HepG2 (cell line): ENCODE results near the gene BPIFB6. TPM values are rescaled to one million over a fixed set of nuclear protein-coding genes. Genes with fewer than 3 reads are reported as not detected.
A peak's percentile ranks its signal among the peaks of the same experiment; 100 is the strongest.

Experiments
- ATF7-NPFF ChIP-seq: sonication (generic); formaldehyde crosslinking; IDR thresholded peaks from 2 replicates; pipeline ENCODE4 v1.8.1; 2023; ENCODE audit warnings: mild to moderate bottlenecking, low read depth, missing genetic modification reagents, moderate library complexity
- DR1 ChIP-seq: sonication (generic); formaldehyde crosslinking; IDR thresholded peaks from 2 replicates; pipeline ENCODE4 v1.8.0; 2021; ENCODE audit warnings: mild to moderate bottlenecking, missing genetic modification reagents, inconsistent platforms
- EED ChIP-seq: sonication (generic); formaldehyde crosslinking; IDR thresholded peaks from 2 replicates; pipeline ENCODE4 v1.5.0; 2020; ENCODE audit warnings: mild to moderate bottlenecking, missing genetic modification reagents
- FOSL2 ChIP-seq: sonication (generic); formaldehyde crosslinking; IDR thresholded peaks from 2 replicates; pipeline ENCODE4 v1.4.0; 2020; ENCODE audit warnings: missing genetic modification reagents
- FOXC1 ChIP-seq: sonication (generic); formaldehyde crosslinking; IDR thresholded peaks from 2 replicates; pipeline ENCODE4 v1.8.0; 2022; ENCODE audit warnings: mild to moderate bottlenecking, missing genetic modification reagents, borderline replicate concordance
- GABPB1 ChIP-seq: IDR thresholded peaks from 2 replicates; pipeline ENCODE4 v1.6.1; 2016; ENCODE audit warnings: mild to moderate bottlenecking, missing genetic modification reagents, moderate library complexity, missing compliant biosample characterization
- JUN ChIP-seq: sonication (generic); formaldehyde crosslinking; IDR thresholded peaks from 2 replicates; pipeline ENCODE4 v1.4.0; 2020; ENCODE audit warnings: mild to moderate bottlenecking, missing genetic modification reagents
- JUNB ChIP-seq: sonication (generic); formaldehyde crosslinking; IDR thresholded peaks from 2 replicates; pipeline ENCODE4 v1.8.0; 2022; ENCODE audit warnings: missing genetic modification reagents, mild to moderate bottlenecking, borderline replicate concordance
- KDM3A ChIP-seq: IDR thresholded peaks from 2 replicates; pipeline ENCODE4 v1.6.1; 2018; ENCODE audit warnings: low read depth, missing compliant biosample characterization
- KDM5B ChIP-seq: sonication (generic); formaldehyde crosslinking; IDR thresholded peaks from 2 replicates; pipeline ENCODE4 v1.4.0; 2020; ENCODE audit warnings: missing genetic modification reagents, mild to moderate bottlenecking, borderline replicate concordance
- KLF15 ChIP-seq: sonication (generic); formaldehyde crosslinking; IDR thresholded peaks from 2 replicates; pipeline ENCODE4 v1.8.1; 2023; ENCODE audit warnings: borderline replicate concordance, mild to moderate bottlenecking, inconsistent platforms, missing genetic modification reagents, mixed read lengths
- MAF1 ChIP-seq: sonication (generic); formaldehyde crosslinking; IDR thresholded peaks from 2 replicates; pipeline ENCODE4 v1.5.0; 2020; ENCODE audit warnings: missing genetic modification reagents, borderline replicate concordance
- MED8 ChIP-seq: sonication (generic); formaldehyde crosslinking; IDR thresholded peaks from 2 replicates; pipeline ENCODE4 v1.8.1; 2023; ENCODE audit warnings: mild to moderate bottlenecking, missing genetic modification reagents; ENCODE audit not compliant: insufficient replicate concordance
- NR2F6 ChIP-seq, 2 experiments: IDR thresholded peaks; 2 replicates each; pipeline ENCODE4 v1.6.1; 2016; ENCODE audit warnings: antibody characterized with exemption in 1 of 2, mild to moderate bottlenecking in 1 of 2
- PITX1 ChIP-seq: sonication (generic); formaldehyde crosslinking; IDR thresholded peaks from 2 replicates; pipeline ENCODE4 v1.5.1; 2020; ENCODE audit warnings: mild to moderate bottlenecking, missing genetic modification reagents
- POLR2A ChIP-seq, 2 experiments: IDR thresholded peaks; 2 replicates each; pipeline ENCODE4 v1.6.1; 2011; ENCODE audit warnings: low read depth in 2 of 2, low read length in 2 of 2, mild to moderate bottlenecking in 1 of 2, moderate library complexity in 1 of 2; ENCODE audit not compliant: insufficient read depth in 1 of 2
- RBM22 ChIP-seq: fragments of 200-400 bp; formaldehyde crosslinking; optimal IDR thresholded peaks from 2 replicates; pipeline ENCODE3; 2017; ENCODE audit warnings: mild to moderate bottlenecking, low read length, moderate library complexity
- SIN3A ChIP-seq: IDR thresholded peaks from 2 replicates; pipeline ENCODE4 v1.6.1; 2011; ENCODE audit warnings: low read depth, mild to moderate bottlenecking, control low read depth, low read length, borderline replicate concordance
- SMARCE1 ChIP-seq: fragments of 450-650 bp; IDR thresholded peaks from 2 replicates; pipeline ENCODE4 v1.6.1; 2017; ENCODE audit warnings: borderline replicate concordance
- SSRP1 ChIP-seq: IDR thresholded peaks from 2 replicates; pipeline ENCODE4 v1.6.1; 2016; ENCODE audit warnings: control low read depth
- ZBTB38 ChIP-seq: sonication (generic); formaldehyde crosslinking; IDR thresholded peaks from 2 replicates; pipeline ENCODE4 v1.5.1; 2020; ENCODE audit warnings: mild to moderate bottlenecking, missing genetic modification reagents
- ZBTB42 ChIP-seq: sonication (generic); formaldehyde crosslinking; IDR thresholded peaks from 2 replicates; pipeline ENCODE4 v1.5.0; 2020; ENCODE audit warnings: mild to moderate bottlenecking, missing genetic modification reagents
- ZNF20 ChIP-seq: sonication (generic); formaldehyde crosslinking; IDR thresholded peaks from 2 replicates; pipeline ENCODE4 v1.4.0; 2020; ENCODE audit warnings: mild to moderate bottlenecking, moderate library complexity, missing genetic modification reagents
- ZNF280D ChIP-seq: sonication (generic); formaldehyde crosslinking; IDR thresholded peaks from 2 replicates; pipeline ENCODE4 v1.5.1; 2020; ENCODE audit warnings: mild to moderate bottlenecking, missing genetic modification reagents
- ZNF317 ChIP-seq: sonication (generic); formaldehyde crosslinking; IDR thresholded peaks from 2 replicates; pipeline ENCODE4 v1.5.0; 2020; ENCODE audit warnings: mild to moderate bottlenecking, missing genetic modification reagents
- ZNF333 ChIP-seq: sonication (generic); formaldehyde crosslinking; IDR thresholded peaks from 2 replicates; pipeline ENCODE4 v1.4.0; 2020; ENCODE audit warnings: mild to moderate bottlenecking, missing genetic modification reagents, borderline replicate concordance
- ZNF446 ChIP-seq: sonication (generic); formaldehyde crosslinking; IDR thresholded peaks from 2 replicates; pipeline ENCODE4 v1.5.0; 2020; ENCODE audit warnings: mild to moderate bottlenecking, missing genetic modification reagents
- ZNF530 ChIP-seq: sonication (generic); formaldehyde crosslinking; IDR thresholded peaks from 2 replicates; pipeline ENCODE4 v1.5.0; 2020; ENCODE audit warnings: low read depth, mild to moderate bottlenecking, missing genetic modification reagents
- ZNF543 ChIP-seq: sonication (generic); formaldehyde crosslinking; IDR thresholded peaks from 2 replicates; pipeline ENCODE4 v1.4.0; 2020; ENCODE audit warnings: mild to moderate bottlenecking, missing genetic modification reagents
- ZNF670 ChIP-seq: sonication (generic); formaldehyde crosslinking; IDR thresholded peaks from 2 replicates; pipeline ENCODE4 v1.8.0; 2022; ENCODE audit warnings: mild to moderate bottlenecking, missing genetic modification reagents, borderline replicate concordance
- ZNF784 ChIP-seq: sonication (generic); formaldehyde crosslinking; IDR thresholded peaks from 2 replicates; pipeline ENCODE4 v1.5.1; 2020; ENCODE audit warnings: missing genetic modification reagents, mild to moderate bottlenecking, borderline replicate concordance
- polyA plus RNA-seq, 8 experiments: library from polyadenylated mRNA; depleted of rRNA in 3 of 8; stranded (reverse) in 7 of 8; unstranded in 1 of 8; fragments of >200 nt; fragmentation: Illumina TruSeq in 4 of 8; extraction: Trizol in 4 of 8; gene quantifications; 2 replicates each; pipeline versions ENCODE4 v1.2.1 to v1.2.3, GENCODE V29; 2011 to 2016; ENCODE audit warnings: low read depth in 4 of 8, missing spikeins in 1 of 8, mixed read lengths in 1 of 8; ENCODE audit not compliant: insufficient read depth in 1 of 8
- total RNA-seq, 5 experiments: library from RNA; depleted of rRNA; stranded (reverse); fragments of >200 nt; fragmentation: Illumina TruSeq; extraction: Trizol; gene quantifications; 2 replicates each; pipeline ENCODE4 v1.2.3, GENCODE V29; 2016; ENCODE audit warnings: low read depth in 1 of 5

Gene BPIFB6
- total and polyA plus RNA-seq, 2 of the 13 experiments (the other 11 are each of a cell fraction or from before 2014, with no cell fraction given): 0.13 to 1.7 TPM

DNA sequence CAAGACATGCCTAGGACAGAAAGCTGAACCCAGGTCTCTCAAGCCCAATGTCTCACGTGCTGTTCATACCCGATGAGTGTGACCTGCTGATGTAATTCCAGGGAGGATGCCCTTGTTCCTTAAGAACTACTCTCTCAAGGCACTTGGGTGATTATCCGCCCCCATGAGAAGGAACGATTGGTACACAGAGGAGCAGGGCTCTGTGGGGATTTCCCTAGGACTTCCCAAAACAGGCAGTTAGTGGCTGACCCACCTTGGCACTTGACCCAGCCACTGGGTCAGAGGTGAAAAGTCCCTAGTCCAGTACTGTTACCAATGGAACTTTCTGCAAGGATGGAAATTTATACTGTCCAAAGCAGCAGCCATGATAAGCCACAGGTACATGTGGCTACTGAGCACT, 9.2 kb upstream of the BPIFB6 start (continued):
- TF ChIP-seq DR1 (CRISPR knock-in tag) (0 out of 2 replicates have a peak, but pooled peaks have one; percentile 33), POLR2A (IDR thresholded peaks at IDR 0.05; ENCODE audit: insufficient read depth in 1 of 2, low read depth in 2 of 2, low read length in 2 of 2) (0 out of 4 replicates have a peak, but pooled peaks of 1 of the 2 experiments have one; percentile 21), ZNF446 (CRISPR knock-in tag) (0 out of 2 replicates have a peak, but pooled peaks have one; percentile 6), KLF15 (CRISPR knock-in tag) (no peak), RBM22 (peak; percentile 66), MED8 (CRISPR knock-in tag) (no peak), ZNF670 (CRISPR knock-in tag) (no peak), ZNF333 (no peak), JUN (CRISPR knock-in tag) (no peak), ZNF317 (no peak; the same call in 1 of the 2 replicates), ZNF543 (CRISPR knock-in tag) (no peak), JUNB (CRISPR knock-in tag) (no peak), GABPB1 (no peak), SSRP1 (CRISPR knock-in tag) (0 out of 2 replicates have a peak, but pooled peaks have one; percentile 55), ZNF530 (CRISPR knock-in tag) (no peak), PITX1 (CRISPR knock-in tag) (no peak), ATF7-NPFF (CRISPR knock-in tag) (peak; percentile 35; the same call in 1 of the 2 replicates), EED (CRISPR knock-in tag) (no peak), SMARCE1 (no peak), ZNF280D (CRISPR knock-in tag) (no peak), SIN3A (no peak), KDM5B (no peak), FOSL2 (CRISPR knock-in tag) (no peak), ZNF20 (CRISPR knock-in tag) (0 out of 2 replicates have a peak, but pooled peaks have one; percentile 53), ZBTB42 (CRISPR knock-in tag) (no peak), FOXC1 (CRISPR knock-in tag) (no peak), ZBTB38 (CRISPR knock-in tag) (no peak), NR2F6 (IDR thresholded peaks at IDR 0.05) (0 out of 2 replicates have a peak, but pooled peaks have one; percentile 18), NR2F6 (CRISPR knock-in tag; IDR thresholded peaks at IDR 0.05) (no peak), KDM3A (CRISPR knock-in tag) (no peak), MAF1 (CRISPR knock-in tag) (no peak), ZNF784 (CRISPR knock-in tag) (no peak)
